NOMO-1 treated with DMSO at 0.1 percent for 48 hours (cell line): ENCODE measurements around the gene MADCAM1.
"Not testable (repeated sequence)": the region's sequence is repeated elsewhere in the genome, so short reads cannot be mapped to it uniquely, and the experiment has no call there.

ENCODE experiments used
- DNase-seq: peaks from one replicate; lab custom pipeline; 2025; ENCODE audit not compliant: unreplicated experiment; lab: John Stamatoyannopoulos, UW

The MADCAM1 gene

DNA sequence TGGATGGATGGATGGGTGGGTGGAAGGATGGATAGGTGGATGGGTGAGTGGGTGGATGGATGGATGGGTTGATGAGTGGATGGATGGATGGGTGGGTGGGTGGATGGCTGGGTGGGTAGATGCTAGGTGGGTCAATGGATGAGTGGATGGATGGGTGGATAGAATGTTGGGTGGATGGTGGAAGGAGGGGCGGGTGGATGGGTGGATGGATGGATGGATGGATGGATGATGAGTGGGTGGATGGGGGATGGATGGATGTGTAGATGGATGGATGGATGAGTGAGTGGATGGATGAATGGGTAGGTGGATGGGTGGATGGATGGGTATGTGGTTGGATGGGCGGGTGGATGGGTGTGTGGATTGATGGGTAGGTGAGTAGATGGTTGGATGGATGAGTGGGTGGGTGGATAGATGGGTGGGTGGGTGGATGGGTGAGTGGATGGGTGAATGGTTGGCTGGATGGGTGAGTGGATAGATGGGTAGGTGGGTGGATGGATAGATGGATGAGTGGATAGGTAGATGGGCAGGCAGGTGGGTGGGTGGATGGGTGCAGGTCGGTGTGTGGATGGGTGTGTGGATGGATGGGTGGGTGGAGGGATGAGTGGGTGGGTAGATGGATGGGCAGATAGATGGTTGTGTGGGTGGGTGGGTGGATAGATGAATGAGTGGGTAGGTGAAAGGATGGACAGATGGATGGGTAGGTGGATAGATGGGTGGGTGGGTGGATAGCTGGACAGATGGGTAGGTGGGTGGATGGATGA, 31.1 kb upstream of the MADCAM1 start:
- no peak for DNase-seq

DNA sequence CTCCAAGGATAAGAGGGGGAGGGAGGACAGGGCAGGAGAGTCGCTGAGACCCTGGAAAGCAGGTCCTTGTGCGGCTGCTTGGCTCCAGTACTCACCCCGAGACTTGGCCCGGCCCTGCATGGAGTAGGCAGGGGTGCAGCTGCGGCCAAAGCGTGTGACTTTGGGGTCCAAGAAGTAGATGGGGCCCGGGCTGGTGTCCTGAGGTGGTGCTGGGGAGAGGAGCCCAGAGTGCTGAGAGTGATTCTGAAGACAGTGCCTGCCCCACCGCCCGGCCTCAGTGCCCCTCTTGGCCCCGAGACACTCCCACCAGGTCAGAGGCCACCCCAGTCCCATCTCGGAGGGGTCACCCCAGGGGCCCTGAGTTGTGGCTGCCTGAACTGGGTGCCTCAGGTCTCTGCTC, 28.7 kb upstream of the MADCAM1 start:
- DNase-seq = no peak

DNA sequence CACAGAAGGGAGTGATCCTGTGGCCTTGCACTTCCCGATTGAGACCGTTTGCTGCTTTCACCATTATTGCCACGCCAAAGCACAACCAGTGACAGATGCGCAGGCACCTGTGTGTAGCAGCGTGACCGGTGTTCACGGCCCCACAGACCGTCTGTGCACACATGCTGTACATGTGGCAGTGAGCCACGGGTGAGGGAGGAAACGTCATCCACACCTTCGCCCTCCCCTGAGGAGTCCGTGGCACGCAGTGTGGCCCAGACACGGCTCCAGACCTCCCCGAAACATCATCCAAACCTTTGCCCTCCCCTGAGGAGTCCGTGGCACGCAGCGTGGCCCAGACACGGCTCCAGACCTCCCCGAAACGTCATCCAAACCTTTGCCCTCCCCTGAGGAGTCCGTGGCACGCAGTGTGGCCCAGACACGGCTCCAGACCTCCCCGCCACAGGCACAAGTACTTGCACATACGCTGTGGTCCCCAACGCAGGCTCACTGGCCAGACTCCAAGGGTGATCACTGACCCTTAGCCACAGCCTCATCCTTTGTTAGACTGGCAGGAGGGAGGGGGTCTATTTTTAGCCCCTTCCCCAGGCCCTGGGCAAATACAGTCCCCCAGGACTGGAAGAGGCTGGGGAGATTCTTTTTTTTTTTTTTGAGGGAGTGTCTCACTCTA, 27.6 kb upstream of the MADCAM1 start:
- no peak for DNase-seq

DNA sequence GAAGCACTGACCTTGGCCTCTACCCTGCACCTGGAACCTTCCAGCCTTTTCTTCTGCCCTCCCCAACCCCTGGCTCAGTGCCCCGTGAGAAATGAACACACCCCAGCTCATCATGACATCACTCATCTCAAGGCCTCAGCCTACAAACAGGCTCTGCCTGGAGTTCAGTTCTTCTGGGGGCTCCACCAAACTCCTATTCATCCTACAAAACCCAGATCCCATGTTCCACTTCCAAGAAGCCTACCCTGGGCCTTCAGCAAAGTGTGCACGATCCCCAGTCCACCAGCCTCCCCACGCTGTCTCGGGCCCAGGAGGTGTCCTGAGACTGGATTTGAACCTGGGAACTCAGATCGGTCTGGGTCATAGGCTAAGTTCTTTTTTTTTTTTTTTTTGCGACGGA, 26.5 kb upstream of the MADCAM1 start:
- DNase-seq = no peak

DNA sequence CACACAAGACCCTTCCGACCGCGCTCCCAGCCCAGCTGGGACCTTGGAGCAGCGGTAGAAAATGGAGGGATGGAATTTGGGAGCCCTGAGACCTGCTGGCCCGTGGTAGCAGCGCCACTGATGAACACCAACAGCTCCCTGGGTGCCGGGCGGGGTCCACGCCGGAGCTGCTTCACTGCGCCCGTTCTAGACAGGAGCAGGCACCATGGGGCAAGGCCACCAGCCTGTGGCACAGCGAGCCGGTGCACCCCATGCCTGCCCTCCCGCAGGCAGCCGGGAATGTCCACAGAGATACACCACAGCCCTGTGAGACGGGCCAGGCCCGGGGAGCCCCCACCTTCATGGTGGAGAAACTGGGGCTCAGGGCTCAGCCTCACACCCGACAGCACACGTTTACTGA, 25.6 kb upstream of the MADCAM1 start:
- DNase-seq = no peak

GRCh38 chr19:472005-472858, 24.1 kb upstream of the MADCAM1 start:
- no peak for DNase-seq

GRCh38 chr19:474126-475078, 21.9 kb upstream of the MADCAM1 start:
- DNase-seq = no peak

- no peak for DNase-seq
Observed at GRCh38 chr19:475360-475759, 20.9 kb upstream of the MADCAM1 start.

DNA sequence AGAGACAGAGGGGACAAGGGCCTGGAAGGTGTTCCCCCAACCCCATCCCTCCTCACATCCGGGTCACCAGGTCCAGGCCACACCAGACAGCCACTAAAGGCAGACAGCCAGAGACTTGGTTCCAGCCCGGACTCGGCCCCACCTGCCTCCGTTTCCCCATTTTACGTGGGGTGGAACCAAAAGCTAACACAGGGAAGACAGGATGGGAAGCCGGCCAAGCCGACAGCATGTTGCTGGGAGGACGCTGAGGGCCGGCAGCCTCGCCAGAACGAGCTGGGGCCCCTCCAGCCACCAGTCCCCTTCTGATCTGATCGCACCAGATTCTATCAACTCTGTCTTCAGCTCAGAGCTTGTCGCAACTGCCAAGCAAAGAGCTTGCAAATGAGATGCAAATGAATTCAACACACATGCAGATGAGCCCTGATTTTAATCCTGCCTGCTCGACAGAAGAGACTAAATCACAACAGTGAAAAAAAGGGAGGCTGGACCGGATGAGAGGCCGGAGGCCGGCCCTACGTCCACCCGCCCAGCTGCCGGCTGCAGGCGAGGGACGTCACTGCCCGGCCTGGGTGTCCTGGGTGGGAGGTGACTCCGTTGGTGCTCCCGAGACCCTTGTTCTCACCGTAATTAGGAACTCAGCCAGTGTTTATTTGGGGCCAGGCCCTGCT, 17.9 kb upstream of the MADCAM1 start:
- no peak for DNase-seq

GRCh38 chr19:478976-479375, 17.3 kb upstream of the MADCAM1 start:
- DNase-seq = no peak

DNA sequence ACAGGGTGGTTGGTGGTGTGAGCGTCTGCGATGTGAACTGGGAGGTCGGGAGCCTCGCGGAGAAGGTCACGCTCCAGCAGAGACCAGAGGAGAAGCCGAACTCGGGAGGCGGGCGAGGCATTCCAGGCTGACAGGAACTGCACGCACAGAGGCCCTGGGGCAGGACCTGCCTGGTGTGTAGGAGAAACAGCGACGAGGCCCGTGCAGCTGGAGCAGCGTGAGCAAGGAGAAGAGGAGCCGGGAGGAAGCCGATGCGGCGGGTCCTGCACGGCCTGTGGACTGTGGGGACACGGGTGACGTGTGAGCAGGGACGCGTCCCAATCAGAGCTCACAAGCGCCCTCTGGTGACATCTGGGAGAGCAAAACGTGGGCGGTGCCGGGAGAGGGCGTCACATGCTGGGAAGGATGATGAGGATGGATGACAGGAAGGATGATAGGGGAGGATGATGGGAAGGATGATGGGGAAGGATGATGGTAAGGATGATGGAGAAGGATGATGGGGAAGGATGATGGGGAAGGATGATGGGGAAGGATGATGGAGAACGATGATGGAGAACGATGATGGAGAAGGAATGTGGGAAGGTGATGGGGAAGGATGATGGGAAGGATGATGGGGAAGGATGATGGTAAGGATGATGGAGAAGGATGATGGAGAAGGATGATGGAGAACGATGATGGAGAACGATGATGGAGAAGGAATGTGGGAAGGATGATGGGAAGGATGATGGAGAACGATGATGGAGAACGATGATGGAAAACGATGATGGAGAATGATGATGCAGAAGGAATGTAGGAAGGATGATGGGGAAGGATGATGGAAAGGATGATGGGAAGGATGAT, 16.1 kb upstream of the MADCAM1 start:
- no peak for DNase-seq

GRCh38 chr19:481100-481499, 15.2 kb upstream of the MADCAM1 start:
- not testable (repeated sequence) for DNase-seq

GRCh38 chr19:482186-483041, 13.9 kb upstream of the MADCAM1 start:
- no peak for DNase-seq

DNA sequence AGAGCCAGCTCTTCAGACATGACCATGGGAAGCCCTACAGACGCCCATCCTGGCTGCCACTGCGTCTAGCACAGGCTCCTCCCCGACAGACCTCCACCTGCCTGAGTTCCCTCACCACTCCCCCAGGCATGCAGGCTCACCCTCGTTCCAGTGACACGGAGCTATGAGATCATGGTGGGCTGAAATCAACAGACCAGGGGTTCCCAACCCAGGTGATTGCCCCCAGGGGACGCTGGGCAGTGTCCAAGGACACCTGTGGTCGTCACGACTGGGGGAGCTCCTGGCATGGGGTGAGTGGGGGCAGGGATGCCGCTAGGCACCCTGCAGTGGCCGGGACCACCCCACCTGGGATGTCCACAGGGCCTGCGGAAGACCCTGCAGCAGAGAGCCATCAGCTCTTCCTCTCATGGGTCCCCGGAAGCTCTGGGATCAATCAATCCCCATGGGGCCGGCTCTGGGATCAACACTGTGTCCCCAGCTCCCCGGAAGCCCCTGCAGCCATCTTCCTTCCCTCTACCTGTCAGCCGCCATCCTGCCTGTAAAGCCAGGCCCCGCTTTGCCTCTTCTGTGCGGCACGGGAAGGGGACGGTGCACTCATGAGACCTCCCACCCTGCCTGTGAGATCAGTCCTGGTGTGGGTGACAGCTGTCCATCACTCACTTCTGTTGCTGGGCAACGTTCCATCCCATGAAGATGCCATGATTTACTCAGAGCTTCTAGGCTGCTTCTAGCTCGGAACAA, 12.8 kb upstream of the MADCAM1 start:
- DNase-seq = no peak

DNA sequence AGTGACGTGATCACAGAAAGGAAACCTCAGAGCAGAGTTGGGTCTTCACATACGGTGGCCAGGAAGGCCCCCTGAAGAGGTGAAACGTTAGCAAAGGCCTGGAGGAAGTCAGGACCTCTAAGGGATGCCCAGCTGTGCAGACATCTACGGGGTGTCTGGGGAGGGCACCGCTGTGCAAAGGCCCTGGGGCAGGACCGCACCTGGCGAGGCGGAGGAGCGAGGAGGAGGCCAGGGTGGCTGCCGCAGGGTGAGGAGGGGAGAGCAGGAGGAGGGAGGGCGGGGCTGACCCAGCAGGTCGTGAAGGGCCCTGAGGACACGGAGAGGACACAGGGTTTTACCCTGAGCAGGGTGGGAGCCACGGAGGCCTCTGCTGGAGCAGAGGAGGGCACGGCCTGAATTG, 11.8 kb upstream of the MADCAM1 start:
- no peak for DNase-seq

DNA sequence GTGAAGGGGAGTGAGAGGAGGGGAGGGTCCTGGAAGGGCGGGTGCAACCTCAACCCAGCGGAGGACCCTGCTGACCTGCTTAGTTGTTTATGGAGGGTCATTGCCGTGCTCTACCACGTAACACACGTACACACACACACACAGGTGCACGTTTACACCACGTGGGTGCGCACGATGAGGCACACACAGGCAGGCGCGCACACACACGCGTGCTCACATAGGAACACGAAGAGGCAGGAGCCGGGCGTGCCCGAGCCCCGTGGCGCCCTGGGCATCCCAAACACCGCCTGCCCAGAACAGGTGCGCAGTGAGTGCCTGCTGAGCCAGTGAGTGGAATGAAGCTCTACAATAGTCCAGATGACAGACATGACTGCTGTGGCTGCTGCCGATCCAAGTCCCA, 11.2 kb upstream of the MADCAM1 start:
- DNase-seq = no peak

GRCh38 chr19:485583-486236, 10.6 kb upstream of the MADCAM1 start:
- no peak for DNase-seq
